IPS-18a (cell line): ENCODE results near the gene ABTB2.

Experiments
- H3K27ac ChIP-seq: one replicate; pipeline ENCODE4 v1.5.1; 2013; ENCODE audit warnings: low read length
- H3K27me3 ChIP-seq: one replicate; pipeline ENCODE4 v1.6.1; 2013; ENCODE audit warnings: mild to moderate bottlenecking, low read length; ENCODE audit not compliant: control insufficient read depth, insufficient read depth
- H3K36me3 ChIP-seq: one replicate; pipeline ENCODE4 v1.6.1; 2013; ENCODE audit warnings: low read depth, low read length; ENCODE audit not compliant: control insufficient read depth
- H3K4me1 ChIP-seq: one replicate; pipeline ENCODE4 v1.6.1; 2013; ENCODE audit warnings: low read depth, low read length; ENCODE audit not compliant: control insufficient read depth
- H3K4me3 ChIP-seq: one replicate; pipeline ENCODE4 v1.5.1; 2013; ENCODE audit warnings: low read length
- H3K9ac ChIP-seq: one replicate; pipeline ENCODE4 v1.6.1; 2013; ENCODE audit warnings: mild to moderate bottlenecking, low read length, moderate library complexity
- H3K9me3 ChIP-seq: one replicate; pipeline ENCODE4 v1.6.1; 2013; ENCODE audit warnings: low read depth, low read length; ENCODE audit not compliant: control insufficient read depth

ABTB2 gene

DNA sequence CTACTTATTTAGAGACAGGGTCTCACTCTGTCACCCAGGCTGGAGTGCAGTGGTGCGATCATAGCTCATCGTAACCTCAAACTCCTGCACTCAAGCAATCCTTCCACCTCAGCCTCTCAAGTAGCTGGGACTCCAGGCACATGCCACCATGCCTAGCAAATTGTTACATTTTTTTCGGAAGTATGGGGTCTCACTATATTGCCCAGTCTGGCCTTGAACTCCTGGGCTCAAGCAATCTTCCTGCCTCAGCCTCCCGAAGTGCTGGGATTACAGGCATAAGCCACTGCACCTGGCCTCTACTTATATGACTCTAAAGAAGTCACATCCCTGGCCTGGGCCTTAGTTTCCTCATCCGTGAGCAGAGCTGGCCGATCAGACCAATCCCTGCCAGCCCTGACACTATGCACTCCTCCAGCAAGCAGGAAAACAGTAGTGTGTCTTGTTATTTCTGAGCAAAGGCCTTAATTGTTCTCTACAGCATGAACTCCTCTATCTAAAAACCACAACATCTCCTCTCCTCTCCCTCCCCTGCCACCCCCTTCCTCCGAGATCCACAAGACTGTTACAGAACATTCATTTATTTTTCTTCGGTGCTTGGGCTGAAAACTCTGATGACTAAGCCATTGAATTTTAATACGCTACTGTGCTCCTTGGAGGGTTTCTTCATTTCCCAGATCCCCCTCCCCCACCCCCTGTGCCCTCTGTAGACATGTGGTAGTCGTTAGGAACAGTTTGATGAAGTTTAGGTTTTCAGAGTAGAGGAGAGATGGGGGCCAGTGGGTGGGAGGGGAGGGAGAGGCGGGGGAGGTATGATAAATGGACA is 91.5 kb downstream of the ABTB2 start:
- Histone ChIP-seq H3K9ac (no peak overlapping the region), H3K4me1 (peaks cover 20% of the 10 kb centered on the region), H3K27ac (no peak overlapping the region), H3K9me3 (no peaks in the 10 kb centered on the region), H3K4me3 (no peak overlapping the region), H3K27me3 (no peaks in the 10 kb centered on the region), H3K36me3 (no peaks in the 10 kb centered on the region)

GRCh38 chr11:34264303-34265110 is 93.3 kb downstream of the ABTB2 start:
- Histone ChIP-seq H3K36me3 (no peaks in the 10 kb centered on the region), H3K27ac (no peak overlapping the region), H3K4me1 (peaks cover 20% of the 10 kb centered on the region), H3K9ac (no peak overlapping the region), H3K9me3 (no peaks in the 10 kb centered on the region), H3K4me3 (no peak overlapping the region), H3K27me3 (no peaks in the 10 kb centered on the region)

DNA sequence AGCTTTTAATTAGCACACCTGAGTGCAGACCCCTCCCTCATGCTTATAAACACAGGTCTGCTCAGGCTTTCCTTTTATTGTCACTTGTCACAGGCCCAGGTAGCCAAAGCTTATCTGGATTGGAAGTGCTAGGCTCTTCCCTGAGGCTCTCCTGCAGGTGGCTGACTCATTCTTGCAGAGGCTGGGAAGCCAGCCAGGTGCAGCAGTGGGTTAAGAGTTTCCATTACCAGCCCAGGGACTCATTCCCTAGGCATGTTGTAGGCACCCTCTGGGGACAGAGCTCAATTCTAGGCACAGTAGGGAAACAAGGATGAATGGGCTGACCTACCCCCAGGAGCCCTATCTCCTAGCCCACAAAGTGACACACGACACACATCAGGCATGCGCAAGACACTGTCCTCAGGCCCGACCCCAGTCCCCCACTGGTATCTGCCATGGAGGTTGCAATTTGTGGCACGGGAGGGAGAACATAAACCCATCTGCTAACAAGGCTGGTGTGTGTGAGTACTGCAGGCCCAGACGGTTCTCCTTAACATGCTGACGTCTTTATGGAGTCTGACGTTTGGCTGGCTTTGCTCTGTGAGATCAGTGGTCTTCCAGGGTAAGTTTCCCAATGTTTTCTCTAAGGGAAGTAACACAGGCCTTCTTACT is 94.2 kb downstream of the ABTB2 start:
- Histone ChIP-seq H3K4me1 (peaks cover 20% of the 10 kb centered on the region), H3K27ac (no peak overlapping the region), H3K9me3 (no peaks in the 10 kb centered on the region)

DNA sequence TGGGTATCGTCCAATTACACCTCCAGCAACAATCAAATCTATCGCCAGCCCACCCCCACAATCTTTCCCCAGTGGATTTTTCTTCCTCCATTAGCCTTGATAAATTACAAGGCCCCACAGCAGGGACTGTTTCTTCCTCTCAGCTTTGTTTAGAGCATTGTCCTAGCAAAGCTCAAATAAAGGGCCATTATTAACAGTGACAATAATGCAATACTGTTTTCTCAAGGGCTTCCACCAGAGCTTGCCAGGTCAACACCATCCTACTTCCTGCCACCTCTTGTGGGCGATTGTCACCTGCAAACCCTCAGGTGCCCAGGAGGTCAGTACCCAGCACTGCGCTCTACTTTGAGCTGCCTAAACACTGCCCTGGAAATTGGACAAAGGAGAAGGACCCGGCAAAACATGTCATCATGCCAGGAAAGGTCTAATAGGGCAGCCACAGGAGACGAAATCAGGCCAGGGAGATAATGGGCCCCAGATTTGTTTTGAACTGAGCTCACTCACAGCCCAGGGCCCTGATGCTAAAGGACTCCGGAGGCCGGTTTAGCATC is 95.2 kb downstream of the ABTB2 start:
- Histone ChIP-seq H3K27ac (no peak overlapping the region), H3K27me3 (no peaks in the 10 kb centered on the region), H3K9ac (no peak overlapping the region), H3K9me3 (no peaks in the 10 kb centered on the region), H3K4me3 (no peak overlapping the region), H3K36me3 (no peaks in the 10 kb centered on the region), H3K4me1 (peaks cover 20% of the 10 kb centered on the region)

More for the DNA sequence above, 94.2 kb downstream of the ABTB2 start:
- Histone ChIP-seq H3K36me3 (no peaks in the 10 kb centered on the region), H3K27me3 (no peaks in the 10 kb centered on the region), H3K9ac (no peak overlapping the region), H3K4me3 (no peak overlapping the region)

GRCh38 chr11:34261820-34262219 is 96.0 kb downstream of the ABTB2 start:
- no peaks in the 10 kb centered on the region for H3K36me3 ChIP-seq
- H3K27me3 ChIP-seq: no peaks in the 10 kb centered on the region
- H3K27ac ChIP-seq: no peak overlapping the region
- H3K9me3 ChIP-seq: no peaks in the 10 kb centered on the region
- no peak overlapping the region for H3K4me3 ChIP-seq
- H3K9ac ChIP-seq: no peak overlapping the region
- peaks cover 15% of the 10 kb centered on the region for H3K4me1 ChIP-seq

- peaks cover 11% of the 10 kb centered on the region for H3K4me1 ChIP-seq
- H3K36me3 ChIP-seq: no peaks in the 10 kb centered on the region
- H3K4me3 ChIP-seq: no peak overlapping the region
- no peak overlapping the region for H3K9ac ChIP-seq
- no peaks in the 10 kb centered on the region for H3K27me3 ChIP-seq
- H3K9me3 ChIP-seq: no peaks in the 10 kb centered on the region
- no peak overlapping the region for H3K27ac ChIP-seq
Observed at GRCh38 chr11:34261095-34261494, 96.7 kb downstream of the ABTB2 start.

GRCh38 chr11:34260072-34260575 is 97.7 kb downstream of the ABTB2 start:
- no peaks in the 10 kb centered on the region for H3K36me3 ChIP-seq

DNA sequence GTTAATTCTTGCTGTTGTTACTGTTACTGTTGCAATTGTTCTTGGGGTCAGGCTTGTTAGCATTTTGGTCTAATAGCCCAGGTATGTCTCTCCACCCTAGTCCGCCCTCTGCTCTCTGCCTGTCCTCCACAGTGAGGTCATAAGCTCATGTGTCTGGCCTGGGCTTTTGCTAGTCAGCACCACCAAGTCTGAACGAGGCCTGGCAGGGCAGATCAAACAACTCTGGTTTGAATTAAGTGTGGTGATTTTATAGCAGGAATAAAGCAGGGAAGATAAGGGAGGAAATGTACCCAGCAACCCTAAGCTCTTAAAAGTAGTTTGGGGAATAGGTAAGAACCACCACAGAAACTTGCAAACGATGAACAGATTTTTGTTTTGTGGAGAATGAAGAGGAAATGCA is 98.7 kb downstream of the ABTB2 start:
- Histone ChIP-seq H3K4me1 (peaks cover 11% of the 10 kb centered on the region), H3K4me3 (no peak overlapping the region), H3K9me3 (no peaks in the 10 kb centered on the region), H3K36me3 (no peaks in the 10 kb centered on the region), H3K9ac (no peak overlapping the region), H3K27ac (no peak overlapping the region), H3K27me3 (no peaks in the 10 kb centered on the region)

More at GRCh38 chr11:34260072-34260575, 97.7 kb downstream of the ABTB2 start:
- H3K9me3 ChIP-seq: no peaks in the 10 kb centered on the region
- no peak overlapping the region for H3K27ac ChIP-seq
- no peak overlapping the region for H3K4me3 ChIP-seq
- peaks cover 11% of the 10 kb centered on the region for H3K4me1 ChIP-seq
- no peak overlapping the region for H3K9ac ChIP-seq
- no peaks in the 10 kb centered on the region for H3K27me3 ChIP-seq

- Histone ChIP-seq H3K36me3 (no peaks in the 10 kb centered on the region), H3K4me3 (no peak overlapping the region), H3K9ac (no peak overlapping the region), H3K9me3 (no peaks in the 10 kb centered on the region), H3K27me3 (no peaks in the 10 kb centered on the region), H3K27ac (no peak overlapping the region), H3K4me1 (peaks cover 3% of the 10 kb centered on the region)
Observed at GRCh38 chr11:34256626-34257025, 101.2 kb downstream of the ABTB2 start.

- no peaks in the 10 kb centered on the region for H3K9me3 ChIP-seq
- H3K36me3 ChIP-seq: no peaks in the 10 kb centered on the region
- H3K27me3 ChIP-seq: no peaks in the 10 kb centered on the region
- H3K4me3 ChIP-seq: no peak overlapping the region
- H3K27ac ChIP-seq: no peak overlapping the region
- no peak overlapping the region for H3K9ac ChIP-seq
- peaks cover 8% of the 10 kb centered on the region for H3K4me1 ChIP-seq
Observed at GRCh38 chr11:34256150-34256549, 101.7 kb downstream of the ABTB2 start.

- H3K27ac ChIP-seq: no peak overlapping the region
- H3K27me3 ChIP-seq: no peaks in the 10 kb centered on the region
- H3K9me3 ChIP-seq: no peaks in the 10 kb centered on the region
- peaks cover 11% of the 10 kb centered on the region for H3K4me1 ChIP-seq
- H3K36me3 ChIP-seq: no peaks in the 10 kb centered on the region
- H3K9ac ChIP-seq: no peak overlapping the region
- no peak overlapping the region for H3K4me3 ChIP-seq
Observed at GRCh38 chr11:34255101-34255500, 102.7 kb downstream of the ABTB2 start.
